Activated CD4-positive, CD25-positive, alpha-beta regulatory T cell treated with anti-CD3 and anti-CD28 coated beads, Interleukin-2, amount 50 U/mL, for 72 hours (primary cell): Measurements from ENCODE around the gene GNA12.

ENCODE experiments used
- DNase-seq: peaks from one replicate; pipeline ENCODE4 v3.0.0; 2021

Gene GNA12

DNA sequence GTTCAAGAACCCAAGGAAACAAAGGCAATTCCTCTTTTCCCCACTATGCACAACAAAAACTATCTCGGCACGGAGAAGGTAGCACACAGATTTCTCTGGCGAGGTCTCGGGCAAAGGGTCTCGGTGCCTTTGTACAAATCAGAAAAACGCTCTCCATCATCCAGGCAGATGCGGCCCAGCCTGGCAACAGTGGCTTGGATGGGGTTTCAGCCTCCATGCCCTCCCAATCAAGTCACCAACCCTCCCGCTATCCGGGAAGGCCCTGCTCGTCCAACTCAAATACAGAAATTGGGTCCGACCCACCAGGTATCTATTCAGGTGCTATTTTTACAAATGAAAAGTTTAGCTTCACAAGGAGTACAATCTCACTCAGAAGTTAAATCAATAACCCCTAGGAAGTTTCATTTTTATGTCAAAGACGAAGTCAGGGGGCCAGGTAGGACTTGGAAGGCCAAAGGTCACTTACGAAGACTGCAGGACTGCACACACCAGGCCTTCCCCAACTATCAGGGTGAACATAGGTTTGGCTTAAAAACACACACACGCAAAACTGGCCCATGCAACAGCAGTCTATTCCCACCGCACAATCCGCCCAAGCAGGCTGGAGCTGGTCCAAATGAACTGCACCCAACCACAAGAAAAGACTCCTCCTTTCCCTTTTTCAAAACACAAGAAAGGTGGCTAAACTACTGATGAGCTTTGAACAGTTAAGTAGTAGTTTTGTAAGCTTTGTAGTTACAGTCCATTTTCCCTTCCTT, 43.0 kb downstream of the GNA12 start:
- no peak for DNase-seq

DNA sequence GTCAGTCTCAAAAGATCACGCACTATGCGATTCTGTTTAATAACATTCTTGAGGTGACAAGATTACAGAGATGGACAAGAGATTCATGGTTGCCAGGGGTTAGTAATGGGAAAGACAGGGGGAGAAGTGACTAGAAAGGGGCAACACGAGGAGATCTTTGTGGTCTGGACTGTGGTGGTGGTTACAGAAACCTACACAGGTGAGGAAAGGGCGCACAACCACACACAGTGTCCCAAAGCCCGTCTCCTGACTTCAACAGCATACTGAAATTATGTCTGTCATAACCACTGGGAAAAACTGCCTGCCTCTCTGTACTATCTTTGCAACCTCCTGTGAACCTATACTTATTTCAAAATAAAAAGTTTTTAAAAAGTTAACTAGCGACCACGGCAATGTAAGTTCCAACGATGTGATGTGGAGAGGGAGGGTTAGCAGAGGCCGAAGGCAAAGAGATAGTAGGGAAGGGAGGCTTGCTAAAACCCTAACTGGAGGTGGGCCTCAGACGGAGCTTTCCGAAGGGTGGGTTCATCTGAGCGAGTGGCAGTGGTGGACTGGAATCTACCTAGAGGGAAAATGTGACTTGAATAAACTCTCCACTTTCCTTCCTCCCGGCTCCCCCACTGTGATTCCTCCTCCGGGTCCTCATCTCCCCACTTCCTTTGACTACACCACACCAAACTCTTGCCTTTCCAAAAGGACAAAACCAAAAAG, 43.7 kb downstream of the GNA12 start:
- DNase-seq: no peak

DNA sequence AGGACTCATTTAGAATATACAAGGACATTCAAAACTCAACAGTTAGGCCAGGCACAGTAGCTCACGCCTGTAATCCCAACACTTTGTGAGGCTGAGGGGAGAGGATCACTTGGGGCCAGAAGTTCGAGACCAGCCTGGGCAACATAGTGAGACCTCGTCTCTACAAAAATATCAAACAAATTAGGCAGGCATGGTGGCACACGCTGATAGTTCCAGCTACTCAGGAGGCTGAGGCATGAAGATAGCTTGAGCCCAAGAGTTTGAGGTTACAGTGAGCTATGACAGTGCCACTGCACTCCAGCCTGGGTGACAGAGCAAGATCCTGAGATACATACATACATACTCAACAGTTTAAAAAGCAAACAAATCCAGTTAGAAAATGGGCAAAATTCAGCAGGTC, 44.9 kb downstream of the GNA12 start:
- no peak for DNase-seq

DNA sequence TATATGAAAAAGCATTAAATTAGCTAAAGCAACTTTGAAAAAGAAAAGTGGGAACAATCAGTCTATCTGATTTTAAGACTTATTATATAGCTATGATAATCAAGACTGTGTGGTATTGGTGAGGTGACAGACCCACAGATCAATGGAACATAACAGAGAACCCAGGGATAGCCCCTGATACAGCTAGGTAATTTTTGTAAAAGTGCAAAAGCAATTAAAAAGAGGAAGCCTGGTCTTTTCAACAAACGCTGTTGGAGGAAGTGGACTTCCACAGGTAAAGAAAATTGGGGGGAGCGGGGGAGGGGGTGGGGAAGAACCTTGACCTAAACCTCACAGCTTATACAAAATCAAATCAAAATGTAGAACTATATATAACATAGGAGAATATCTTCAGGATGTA, 45.4 kb downstream of the GNA12 start:
- DNase-seq: no peak

DNA sequence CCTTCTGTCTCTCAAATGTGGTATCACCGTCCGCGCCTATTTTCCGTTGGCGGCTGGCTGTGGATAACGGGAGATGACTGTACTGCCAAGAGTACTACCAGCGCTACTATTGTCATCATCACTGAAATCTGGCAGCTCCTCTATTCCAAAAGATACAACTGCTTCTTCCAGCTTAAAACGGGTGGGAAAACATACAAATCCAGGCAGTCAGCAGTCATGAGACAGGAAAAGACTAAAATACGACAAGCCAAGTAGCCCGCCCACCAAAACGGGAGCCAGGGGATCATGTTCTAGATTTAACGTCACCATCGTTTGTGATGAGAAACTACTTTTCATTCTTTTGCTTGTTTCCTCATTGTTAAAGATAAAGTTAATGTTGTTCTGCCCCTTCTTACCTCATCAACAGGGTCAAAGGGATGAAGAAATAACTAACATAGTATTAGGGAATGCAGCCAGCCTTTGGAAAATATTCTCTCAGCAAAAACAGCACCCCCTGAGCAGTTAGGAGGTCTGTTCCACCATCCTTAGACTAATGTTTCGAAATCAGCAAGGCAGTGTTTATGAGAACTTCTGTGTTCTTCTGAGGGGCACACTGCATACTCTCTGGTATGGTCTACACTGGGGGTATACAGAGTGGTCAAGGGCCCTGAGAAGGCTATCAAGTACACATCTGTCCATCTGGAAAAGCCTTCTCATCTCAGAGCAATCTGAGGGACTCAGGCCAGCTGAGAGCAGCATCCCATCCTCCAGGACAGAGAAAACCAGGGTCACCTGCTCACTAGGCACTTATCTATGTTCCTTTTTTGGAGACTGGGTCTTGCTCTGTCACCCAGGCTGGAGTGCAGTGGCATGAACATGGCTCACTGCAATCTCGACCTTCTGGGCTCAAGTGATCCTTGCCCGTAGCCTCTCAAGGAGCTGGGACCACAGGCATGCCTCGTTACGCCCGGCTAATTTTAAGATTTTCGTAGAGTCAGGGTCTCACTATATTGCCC, 47.5 kb downstream of the GNA12 start:
- no peak for DNase-seq

DNA sequence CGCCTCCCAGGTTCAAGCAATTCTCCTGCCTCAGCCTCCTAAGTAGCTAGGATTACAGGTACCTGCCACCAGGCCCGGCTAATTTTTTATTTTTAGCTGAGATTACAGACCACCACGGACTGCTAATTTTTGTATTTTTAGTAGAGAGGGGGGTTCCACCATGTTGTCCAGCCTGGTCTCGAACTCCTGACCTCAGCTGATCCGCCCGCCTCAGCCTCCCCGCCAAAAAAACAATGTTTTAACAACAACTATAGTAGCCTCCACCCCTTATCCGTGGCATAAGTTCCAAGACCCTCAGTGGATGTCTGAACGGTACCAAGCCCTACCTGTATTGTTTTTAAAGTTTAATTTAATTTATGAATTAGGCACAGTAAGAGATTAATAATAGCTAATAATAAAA, 48.2 kb downstream of the GNA12 start:
- DNase-seq: no peak

DNA sequence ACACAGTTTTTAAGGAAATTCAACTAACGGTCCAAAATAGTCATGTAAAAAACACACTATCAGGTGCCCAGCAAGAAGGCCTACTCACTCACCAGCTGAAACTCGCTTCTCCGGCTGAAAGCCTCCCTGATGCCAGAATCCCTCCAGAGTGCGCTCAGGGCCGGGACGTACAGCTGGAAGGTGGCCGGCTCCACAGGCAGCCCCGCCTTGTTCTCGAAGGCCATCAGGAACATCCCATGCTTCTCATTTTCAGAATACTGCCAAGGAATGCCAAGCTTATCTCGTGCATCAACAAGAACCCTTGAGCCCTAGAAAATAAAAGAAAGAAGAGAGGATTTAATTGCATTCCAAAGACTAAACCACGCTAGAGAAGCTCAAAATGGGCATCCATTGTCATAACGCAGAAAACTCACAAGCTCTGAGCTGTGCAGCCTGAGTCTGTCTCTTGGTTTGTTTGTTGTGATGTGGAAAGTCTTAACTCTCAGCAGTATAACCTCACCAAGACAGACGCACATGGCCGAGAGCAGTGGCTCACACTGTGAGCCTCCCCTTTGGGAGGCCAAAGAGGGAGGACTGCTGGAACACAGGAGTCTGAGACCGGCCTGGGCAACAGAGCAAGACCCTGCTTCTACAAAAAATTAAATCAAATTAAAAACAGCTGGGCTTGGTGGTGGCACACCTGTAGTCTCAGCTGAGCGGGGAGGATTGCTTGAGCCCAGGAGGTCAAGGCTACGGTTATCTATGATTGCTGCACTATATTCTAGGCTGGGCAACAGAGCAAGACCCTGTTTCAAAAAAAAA, 49.1 kb downstream of the GNA12 start:
- DNase-seq: no peak

DNA sequence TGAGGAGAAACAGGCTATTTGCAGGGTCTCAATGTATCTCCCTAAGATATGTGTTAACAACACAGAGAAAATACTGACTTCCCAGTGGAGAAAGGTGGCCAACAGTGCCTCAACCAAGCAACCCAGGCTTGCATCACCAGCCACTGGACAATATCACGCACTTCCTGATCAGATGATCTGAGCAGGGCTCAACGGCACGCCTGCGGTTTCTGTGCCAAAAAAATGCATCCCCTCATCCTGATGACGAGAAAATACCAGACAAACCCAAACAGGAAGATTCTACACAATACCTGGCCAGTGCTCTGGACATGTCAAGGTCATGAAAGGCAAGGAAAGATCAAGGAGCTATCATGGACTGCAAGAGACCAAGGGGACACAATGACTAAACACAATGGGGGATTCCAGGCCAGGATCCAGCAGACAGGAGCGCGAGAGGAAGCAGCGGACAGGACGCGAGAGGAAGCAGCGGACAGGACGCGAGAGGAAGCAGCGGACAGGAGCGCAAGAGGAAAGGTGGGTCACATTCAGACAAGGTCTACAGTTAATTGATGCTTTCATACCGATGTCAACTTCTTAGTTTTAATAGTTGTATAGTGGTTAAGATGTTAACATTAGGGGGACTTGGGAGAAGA, 51.1 kb downstream of the GNA12 start:
- no peak for DNase-seq

DNA sequence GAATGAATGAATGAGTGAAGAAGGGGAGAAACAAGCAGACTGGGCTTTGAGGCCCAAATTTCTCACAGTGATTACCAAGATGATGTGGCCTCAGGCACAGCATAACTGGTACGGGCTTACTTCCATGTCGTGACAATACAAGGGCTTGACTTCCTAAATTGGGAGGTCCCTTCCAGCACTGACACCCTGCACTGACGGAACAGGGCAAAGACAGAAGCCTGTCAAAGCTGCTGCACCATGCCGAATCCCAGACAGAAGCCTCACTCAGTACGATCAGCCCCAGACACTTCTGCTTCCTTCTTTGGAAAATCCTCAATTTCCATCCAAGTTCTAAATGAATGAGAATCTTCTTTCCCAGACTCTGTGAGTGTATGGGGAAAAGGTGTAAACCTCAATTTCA, 51.9 kb downstream of the GNA12 start:
- no peak for DNase-seq

DNA sequence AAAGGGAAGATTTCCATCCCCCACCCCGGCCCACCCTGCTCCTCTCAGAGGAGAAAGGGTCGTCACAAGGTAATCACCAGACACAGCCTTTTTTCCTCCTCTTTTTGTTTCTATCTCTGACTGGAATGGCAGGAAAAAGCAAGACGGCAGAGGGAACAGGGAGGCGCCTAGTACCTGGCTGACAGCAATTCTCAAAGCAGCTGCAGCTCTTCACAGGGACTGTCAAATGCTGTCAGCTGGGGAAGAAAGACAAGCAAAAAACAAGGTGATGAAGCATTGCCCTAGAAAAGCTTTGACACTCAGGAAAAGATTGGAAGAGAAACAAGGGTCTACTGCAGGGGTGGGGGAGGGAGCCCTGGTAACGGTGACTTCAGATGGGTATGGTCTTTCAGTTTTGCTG, 52.7 kb downstream of the GNA12 start:
- no peak for DNase-seq

DNA sequence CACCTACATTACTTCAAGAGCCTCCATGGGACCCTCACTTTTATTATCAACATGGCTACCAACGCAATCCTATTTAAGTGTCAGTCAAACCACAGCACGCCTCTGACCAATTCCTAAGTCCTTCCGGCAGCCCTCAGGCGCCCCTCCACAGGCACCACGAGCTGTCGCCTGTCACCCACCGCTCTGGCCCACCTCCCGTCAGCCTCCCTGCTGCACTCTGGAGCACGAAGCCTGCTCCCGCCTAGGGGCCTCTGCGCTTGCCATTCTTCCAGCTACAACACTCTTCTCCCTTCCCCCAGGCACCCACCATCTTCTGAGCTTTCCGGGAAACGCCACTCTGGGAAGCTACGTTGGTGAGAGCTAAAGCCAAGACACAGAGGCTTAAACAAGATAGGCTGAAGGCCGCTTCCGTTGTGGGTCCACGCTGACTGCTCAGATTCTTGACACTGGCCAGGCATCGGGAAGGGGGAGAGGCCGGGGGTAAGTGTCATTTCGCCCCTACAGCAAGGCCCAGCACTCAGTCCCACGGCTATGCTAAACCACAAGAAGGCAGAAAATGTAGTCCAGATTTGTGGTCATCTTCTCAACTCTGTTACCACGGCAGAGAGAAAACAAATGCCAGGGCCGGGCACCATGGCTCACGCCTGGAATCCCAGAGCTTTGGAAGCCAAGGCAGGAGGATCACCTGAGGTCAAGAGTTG, 56.7 kb downstream of the GNA12 start:
- DNase-seq: no peak

DNA sequence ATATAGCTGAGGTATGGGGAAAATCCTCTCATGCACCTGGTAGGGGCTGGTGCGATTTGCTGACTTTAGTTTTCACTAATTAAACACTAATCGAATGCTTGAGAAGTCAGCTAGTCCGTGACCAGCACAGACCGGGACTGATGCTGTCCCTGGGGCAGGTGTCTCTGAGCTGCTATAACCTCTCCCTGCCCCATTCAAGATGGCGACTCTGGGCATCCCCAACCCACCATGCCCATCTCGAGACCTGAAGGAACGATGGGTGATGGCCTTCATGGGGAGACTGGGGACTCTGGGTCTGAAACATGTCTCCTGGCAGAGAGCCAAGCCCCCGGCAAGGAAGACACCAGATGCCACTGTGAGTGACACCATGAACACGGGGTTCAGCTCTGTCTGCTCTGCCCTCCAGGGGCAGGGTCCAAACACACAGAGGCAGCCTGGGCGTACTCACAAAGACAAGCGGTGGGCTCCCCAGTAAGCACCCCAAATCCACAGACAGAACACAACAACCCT, 57.4 kb downstream of the GNA12 start:
- no peak for DNase-seq

DNA sequence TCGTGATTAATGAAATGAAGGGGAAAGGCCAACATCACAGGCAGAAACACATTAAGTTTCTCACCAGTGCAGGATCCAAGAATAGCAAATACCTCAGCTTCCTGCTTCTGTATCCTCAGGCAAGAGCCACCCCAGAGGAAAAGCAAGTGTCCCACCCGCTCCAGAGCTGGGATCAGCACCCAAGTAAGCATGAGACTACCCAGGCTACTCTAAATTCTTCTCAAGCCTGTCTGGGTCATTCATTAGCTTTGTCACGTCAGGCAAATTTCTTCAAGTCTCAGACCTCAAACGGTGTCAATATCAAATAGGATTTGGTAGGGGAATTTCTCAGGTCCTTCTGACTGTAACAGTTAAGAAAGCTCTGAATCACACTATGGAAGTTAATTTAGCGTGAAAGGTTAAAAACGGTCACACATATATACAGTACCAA, 59.0 kb downstream of the GNA12 start:
- DNase-seq: no peak

DNA sequence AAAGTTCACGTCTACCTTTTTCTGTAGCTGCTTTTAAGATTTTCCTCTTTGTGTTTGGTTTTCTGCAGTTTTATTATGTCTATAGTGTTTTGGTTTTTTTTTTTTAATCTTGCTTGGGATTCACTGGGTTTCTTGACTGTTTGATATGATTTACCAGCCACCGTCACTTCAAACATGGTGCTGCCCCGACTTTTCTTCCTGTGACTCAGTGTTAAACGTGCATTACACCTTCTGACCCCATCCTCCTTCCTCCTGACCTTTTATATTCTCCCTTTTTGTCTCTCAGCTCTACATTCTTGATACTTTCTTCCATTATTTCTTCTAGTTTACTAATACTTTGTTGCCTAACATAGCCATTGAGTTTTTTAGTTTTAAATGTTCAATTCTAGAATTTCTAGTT, 61.5 kb downstream of the GNA12 start:
- DNase-seq: no peak

DNA sequence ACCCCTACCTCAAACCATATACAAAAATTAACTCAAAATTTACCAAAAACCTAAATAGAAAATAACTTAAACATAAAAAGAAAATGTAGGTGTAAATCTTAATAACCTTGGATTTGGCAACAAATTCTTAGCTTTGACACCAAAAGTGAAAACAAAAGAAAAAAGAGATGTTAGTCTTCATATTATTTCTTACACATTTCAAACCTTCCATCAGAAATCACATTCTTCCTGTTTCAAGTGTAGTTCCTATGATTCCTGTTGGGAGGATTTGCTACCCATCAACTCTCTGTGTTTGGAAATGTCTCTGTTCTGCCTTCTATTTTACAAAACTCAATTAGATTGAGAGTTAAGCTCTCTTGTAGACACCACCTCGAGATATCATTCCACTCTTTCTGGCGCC, 62.0 kb downstream of the GNA12 start:
- DNase-seq: no peak

DNA sequence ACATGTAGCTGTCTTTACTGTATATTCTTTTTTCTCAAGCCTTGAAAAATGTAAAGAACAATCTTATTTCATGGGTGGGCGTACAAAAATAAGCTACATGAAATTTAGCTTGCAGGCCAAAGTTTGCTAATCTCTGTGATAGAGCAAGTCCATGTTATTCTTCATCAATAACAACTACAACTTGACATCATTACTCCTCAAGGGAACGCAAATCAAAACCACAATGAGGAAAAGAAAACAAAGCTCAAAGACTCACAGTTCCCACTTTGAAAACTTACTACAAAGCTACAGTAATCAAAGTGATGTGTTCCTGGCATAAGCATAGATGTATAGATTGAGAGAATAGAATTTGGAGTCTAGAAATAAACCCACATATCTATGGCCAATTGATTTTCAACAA, 62.5 kb downstream of the GNA12 start:
- DNase-seq: no peak

DNA sequence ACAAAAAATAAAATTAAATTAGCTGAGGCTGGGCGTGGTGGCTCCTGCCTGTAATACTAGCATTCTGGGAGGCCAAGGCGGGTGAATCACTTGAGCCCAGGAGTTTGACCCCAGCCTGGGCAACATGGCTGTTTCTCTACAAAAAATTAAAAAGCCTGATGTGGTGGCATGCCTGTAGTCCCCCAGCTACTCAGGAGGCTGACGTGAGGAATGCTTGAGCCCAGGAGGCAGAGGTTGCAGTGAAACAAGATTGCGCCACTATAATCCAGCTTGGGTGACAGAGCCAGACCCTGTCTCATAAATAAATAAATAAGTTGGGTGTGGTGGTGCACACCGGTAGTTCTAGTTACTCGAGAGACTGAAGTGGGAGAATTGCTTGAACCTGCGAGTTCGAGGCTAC, 65.1 kb downstream of the GNA12 start:
- DNase-seq: no peak

DNA sequence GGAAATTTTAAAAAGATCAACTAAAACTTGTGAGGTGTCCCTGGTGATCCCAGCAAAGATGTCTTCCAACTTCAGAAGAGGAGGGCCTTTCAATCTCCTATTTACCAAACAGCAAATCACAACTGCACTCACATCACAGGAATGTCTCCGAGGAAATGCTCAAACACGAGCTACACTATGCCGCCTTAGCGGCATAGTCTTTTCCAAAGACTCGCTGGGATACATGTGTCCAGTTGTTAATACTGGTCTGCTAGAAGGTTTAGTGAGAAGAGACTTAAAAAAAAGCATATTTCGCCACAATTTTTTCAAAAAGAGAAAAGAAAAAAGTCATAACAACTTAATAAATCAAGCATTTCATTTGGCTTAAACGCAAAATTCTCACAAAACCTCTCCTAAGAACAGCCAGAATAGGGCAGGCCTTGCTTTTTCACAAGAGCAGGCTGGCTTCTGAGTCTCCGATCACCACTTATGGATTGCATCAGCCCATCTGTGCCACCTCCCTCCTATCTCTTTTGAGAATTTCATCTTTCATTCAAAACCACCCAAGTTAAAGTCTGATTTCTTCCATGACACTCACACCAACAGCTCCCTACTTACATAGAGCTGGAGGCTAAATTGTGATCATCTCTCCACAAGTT, 66.1 kb downstream of the GNA12 start:
- DNase-seq: no peak

DNA sequence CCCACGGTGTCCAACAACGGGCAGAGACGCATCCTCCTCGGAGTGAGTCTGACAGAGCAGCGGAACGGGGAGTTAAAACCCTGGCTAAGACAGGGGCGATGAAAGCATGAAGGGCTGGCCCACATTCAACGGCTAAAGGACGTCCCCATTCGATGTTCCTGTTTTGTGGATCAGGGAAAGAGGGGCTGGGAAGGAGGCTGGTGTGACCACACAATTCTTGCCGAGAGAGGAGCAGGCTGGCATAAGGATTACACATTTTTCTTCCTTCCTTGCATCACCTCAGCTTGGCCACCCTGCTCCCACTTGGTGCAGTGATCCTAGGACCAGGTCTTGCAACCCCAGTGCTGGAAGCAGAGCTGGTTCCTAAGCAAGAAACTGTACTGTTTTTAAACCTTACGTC, 67.7 kb downstream of the GNA12 start:
- no peak for DNase-seq

DNA sequence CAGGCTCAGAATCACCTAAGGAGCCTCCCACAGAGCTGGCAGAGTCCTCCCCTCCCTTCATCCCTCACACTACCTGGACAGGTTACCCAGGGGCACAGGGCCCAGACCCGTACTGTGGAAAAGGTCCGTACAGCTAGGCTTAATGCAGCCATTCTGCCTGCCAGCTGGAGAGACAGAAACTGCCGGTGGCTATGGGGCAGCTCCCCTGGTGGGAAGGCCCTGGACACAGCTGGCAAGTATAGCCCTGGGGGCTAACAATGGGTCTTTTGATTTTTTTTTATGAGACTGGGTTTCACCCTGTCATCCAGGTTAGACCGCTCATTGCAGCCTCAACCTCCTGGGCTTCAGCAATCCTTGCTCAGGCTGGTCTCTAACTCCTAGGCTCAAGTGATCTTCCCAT, 68.3 kb downstream of the GNA12 start:
- no peak for DNase-seq

DNA sequence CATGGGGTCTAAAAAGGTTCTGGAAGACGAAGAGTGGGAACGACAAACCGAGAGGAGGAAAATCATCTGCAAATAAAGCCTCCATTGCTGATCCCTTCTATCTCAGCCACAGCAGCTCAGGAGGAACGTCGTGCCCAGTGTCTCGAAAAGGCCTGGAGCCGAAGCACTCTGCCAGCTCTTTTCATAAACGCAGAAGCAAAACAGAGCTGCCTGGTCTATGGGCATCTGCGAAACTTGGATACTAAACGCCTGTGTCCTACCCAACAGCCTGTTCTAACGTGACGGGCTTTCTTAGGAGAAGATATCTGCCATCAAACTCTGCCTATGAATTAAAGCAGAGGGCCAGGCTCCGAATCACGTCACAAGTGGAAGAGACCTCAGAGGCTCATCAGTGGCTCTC, 68.7 kb downstream of the GNA12 start:
- DNase-seq: no peak
